Activated CD8-positive, alpha-beta memory T cell treated with anti-CD3 and anti-CD28 coated beads, Interleukin-2, amount 50 U/mL, for 24 hours (primary cell): Measurements from ENCODE around the gene WDR90.
"Not testable (repeated sequence)": the region's sequence is repeated elsewhere in the genome, so short reads cannot be mapped to it uniquely, and the experiment has no call there.

Source experiments
- DNase-seq: peaks from one replicate; pipeline ENCODE4 v3.0.0-alpha.2; 2020; ENCODE audit errors: extremely low read depth

Gene WDR90

GRCh38 chr16:708019-708418 is 58.9 kb downstream of the WDR90 start:
- DNase-seq = no peak

GRCh38 chr16:708959-709358 is 59.8 kb downstream of the WDR90 start:
- no peak for DNase-seq

- DNase-seq = no peak
Observed at GRCh38 chr16:709566-710499, 60.7 kb downstream of the WDR90 start.

- no peak for DNase-seq
Observed at GRCh38 chr16:710500-711075, 61.4 kb downstream of the WDR90 start.

GRCh38 chr16:711084-711483 is 61.9 kb downstream of the WDR90 start:
- DNase-seq = no peak

GRCh38 chr16:711548-712320 is 62.6 kb downstream of the WDR90 start:
- peak; percentile 33 for DNase-seq

- not testable (repeated sequence) for DNase-seq
Observed at GRCh38 chr16:712740-713250, 63.6 kb downstream of the WDR90 start.

- no peak for DNase-seq
Observed at GRCh38 chr16:714079-714478, 64.9 kb downstream of the WDR90 start.

GRCh38 chr16:714558-715476 is 65.7 kb downstream of the WDR90 start, which contains the start of gene METRN:
TSS of gene METRN (plus strand) at chr16:715118. CDS start at chr16:715290, 172 bp downstream.
- peak; percentile 54 for DNase-seq

GRCh38 chr16:715477-716199 is 66.5 kb downstream of the WDR90 start:
- DNase-seq = no peak

GRCh38 chr16:716200-716568 is 67.0 kb downstream of the WDR90 start:
- no peak for DNase-seq

- no peak for DNase-seq
Observed at GRCh38 chr16:716768-717325, 67.7 kb downstream of the WDR90 start.
